Suprapubic skin (tissue), 4 donors: ENCODE results near the gene ATF7.
"Not testable (repeated sequence)": the region's sequence is repeated elsewhere in the genome, so short reads cannot be mapped to it uniquely, and the experiment has no call there.

Experiments
- EP300 ChIP-seq: sonication (generic); formaldehyde crosslinking; IDR thresholded peaks from one replicate; pipeline ENCODE4 v1.6.1; 2017; ENCODE audit warnings: antibody characterized with exemption
- POLR2AphosphoS5 ChIP-seq, 3 donors: sonication (generic); formaldehyde crosslinking; IDR thresholded peaks; one replicate each; pipeline ENCODE4 v1.6.1; 2017; ENCODE audit warnings: antibody characterized with exemption in 3 of 3
- TF ChIP-seq, protein P1 (sequence below), 2 donors: fragments of 200-600 bp in 1 of 2; fragments of 450-650 bp in 1 of 2; sonication (generic) in 1 of 2; IDR thresholded peaks; one replicate each; pipeline ENCODE4 v1.5.1; 2016 to 2019; ENCODE audit warnings: antibody characterized with exemption in 2 of 2, mild to moderate bottlenecking in 1 of 2, moderate library complexity in 1 of 2

DNA sequence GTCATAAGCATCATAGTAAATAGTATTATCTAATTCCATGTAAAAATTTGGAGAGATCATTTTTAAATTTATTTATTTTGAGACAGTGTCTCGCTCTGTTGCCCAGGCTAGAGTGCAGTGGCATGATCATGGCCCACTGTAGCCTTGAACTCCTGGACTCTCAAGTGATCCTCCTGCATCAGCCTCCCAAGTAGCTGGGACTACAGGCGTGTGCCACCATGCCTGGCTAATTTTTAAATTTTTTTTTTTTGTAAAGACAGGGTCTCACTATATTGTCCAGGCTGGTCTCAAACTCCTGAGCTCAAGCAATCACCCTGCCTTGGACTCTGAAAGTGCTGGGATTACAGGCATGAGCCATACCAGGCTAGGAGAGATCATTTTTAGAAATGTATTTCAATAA is 27.2 kb downstream of the ATF7 start:
- TF ChIP-seq, protein P1, sequence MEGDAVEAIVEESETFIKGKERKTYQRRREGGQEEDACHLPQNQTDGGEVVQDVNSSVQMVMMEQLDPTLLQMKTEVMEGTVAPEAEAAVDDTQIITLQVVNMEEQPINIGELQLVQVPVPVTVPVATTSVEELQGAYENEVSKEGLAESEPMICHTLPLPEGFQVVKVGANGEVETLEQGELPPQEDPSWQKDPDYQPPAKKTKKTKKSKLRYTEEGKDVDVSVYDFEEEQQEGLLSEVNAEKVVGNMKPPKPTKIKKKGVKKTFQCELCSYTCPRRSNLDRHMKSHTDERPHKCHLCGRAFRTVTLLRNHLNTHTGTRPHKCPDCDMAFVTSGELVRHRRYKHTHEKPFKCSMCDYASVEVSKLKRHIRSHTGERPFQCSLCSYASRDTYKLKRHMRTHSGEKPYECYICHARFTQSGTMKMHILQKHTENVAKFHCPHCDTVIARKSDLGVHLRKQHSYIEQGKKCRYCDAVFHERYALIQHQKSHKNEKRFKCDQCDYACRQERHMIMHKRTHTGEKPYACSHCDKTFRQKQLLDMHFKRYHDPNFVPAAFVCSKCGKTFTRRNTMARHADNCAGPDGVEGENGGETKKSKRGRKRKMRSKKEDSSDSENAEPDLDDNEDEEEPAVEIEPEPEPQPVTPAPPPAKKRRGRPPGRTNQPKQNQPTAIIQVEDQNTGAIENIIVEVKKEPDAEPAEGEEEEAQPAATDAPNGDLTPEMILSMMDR (IDR thresholded peaks at IDR 0.05) = not testable (repeated sequence)
- not testable (repeated sequence) for TF ChIP-seq POLR2AphosphoS5 (IDR thresholded peaks at IDR 0.05); EP300
